ENCODE results near the gene MAPKBP1. TPM values are rescaled to one million over a fixed set of nuclear protein-coding genes. Genes with fewer than 3 reads are reported as not detected.

MAPKBP1 gene
- total and polyA plus RNA-seq, 9 of the 15 experiments (the other 6 are each of a cell fraction or from before 2014, with no cell fraction given), result 0.15 to 9.5 (median 4.5) TPM

- H3K27ac ChIP-seq (ENCODE audit: extremely low read depth, low read depth, low read length), result no peak overlapping the region
- FAIRE-seq (no peak), DNase-seq (ENCODE audit: extremely low read depth in 1 of 4, low spot score in 3 of 4) (no peak), ATAC-seq (peak; percentile 47; the same call in 2 of the 3 replicates)
- H3K79me2 ChIP-seq (ENCODE audit: control insufficient read depth, insufficient read depth, low read length), result no peaks in the 10 kb centered on the region
- WGBS (ENCODE audit: insufficient coverage, low coverage, missing lambda C conversion rate), result 53% methylated on average over 9 of the region's 9 CpGs
- no peak overlapping the region for H2AFZ ChIP-seq (ENCODE audit: low read depth, low read length)
- no peaks in the 10 kb centered on the region for H3K9me1 ChIP-seq (ENCODE audit: control insufficient read depth, insufficient read depth, low read length)
- no peaks in the 10 kb centered on the region for H3K9me3 ChIP-seq (replicated peaks; ENCODE audit: control insufficient read depth, insufficient read depth, low read depth, low read length)
- H3K4me3 ChIP-seq, result no peak overlapping the region
- ChIA-PET CTCF (ENCODE audit: low intra/inter-chr PET ratio) (no interaction called here), POLR2A (no interaction called here)
- H4K20me1 ChIP-seq (replicated peaks; ENCODE audit: control insufficient read depth, insufficient read depth, low read length), result no peaks in the 10 kb centered on the region; the same call in 1 of the 2 replicates
- no peaks in the 10 kb centered on the region for H3K27me3 ChIP-seq (ENCODE audit: control insufficient read depth in 2 of 2, insufficient read depth in 2 of 2, low read length in 2 of 2)
- H3K4me1 ChIP-seq (replicated peaks in 1 of 2; ENCODE audit: control insufficient read depth in 2 of 2, insufficient read depth in 2 of 2, low read length in 2 of 2), result peaks cover 0 to under 1% of the 10 kb centered on the region in 2 experiments; a peak in 1 of 5 replicates
- BruUV-seq (replicated peaks), result no TSS peak
- no peak overlapping the region for H3K9ac ChIP-seq (ENCODE audit: insufficient read depth in 1 of 2, low read depth in 2 of 2, low read length in 2 of 2)
- H3K4me2 ChIP-seq (ENCODE audit: insufficient read depth, low read length), result no peak overlapping the region
- H3K36me3 ChIP-seq (ENCODE audit: control insufficient read depth, insufficient read depth, low read length), result no peaks in the 10 kb centered on the region
- intact Hi-C loops (cut with micrococcal nuclease) (no loop called here), in situ Hi-C loops (cut with MboI) (no loop called here)
- TF ChIP-seq PKNOX1 (IDR thresholded peaks at IDR 0.05), result no peak
- no peak for TF ChIP-seq PHF21A (IDR thresholded peaks at IDR 0.05; ENCODE audit: borderline replicate concordance, low read depth)
- TF ChIP-seq, protein P1, sequence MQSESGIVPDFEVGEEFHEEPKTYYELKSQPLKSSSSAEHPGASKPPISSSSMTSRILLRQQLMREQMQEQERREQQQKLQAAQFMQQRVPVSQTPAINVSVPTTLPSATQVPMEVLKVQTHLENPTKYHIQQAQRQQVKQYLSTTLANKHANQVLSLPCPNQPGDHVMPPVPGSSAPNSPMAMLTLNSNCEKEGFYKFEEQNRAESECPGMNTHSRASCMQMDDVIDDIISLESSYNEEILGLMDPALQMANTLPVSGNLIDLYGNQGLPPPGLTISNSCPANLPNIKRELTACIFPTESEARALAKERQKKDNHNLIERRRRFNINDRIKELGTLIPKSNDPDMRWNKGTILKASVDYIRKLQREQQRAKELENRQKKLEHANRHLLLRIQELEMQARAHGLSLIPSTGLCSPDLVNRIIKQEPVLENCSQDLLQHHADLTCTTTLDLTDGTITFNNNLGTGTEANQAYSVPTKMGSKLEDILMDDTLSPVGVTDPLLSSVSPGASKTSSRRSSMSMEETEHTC (IDR thresholded peaks at IDR 0.05), result no peak
- TF ChIP-seq RERE (CRISPR knock-in tag; IDR thresholded peaks at IDR 0.05; ENCODE audit: borderline replicate concordance), result no peak
Measured at GRCh38 chr15:41798607-41799487, 24.6 kb downstream of the MAPKBP1 start.

Data from K562 (cell line).